AG10803 (cell line): ENCODE measurements around the gene GRB10.

Experiments
- DNase-seq: peaks from one replicate; pipeline ENCODE4 v3.0.0; 2010; ENCODE audit warnings: low read depth
- H3K4me3 ChIP-seq: 2 replicates; pipeline ENCODE4 v1.5.1; 2011; ENCODE audit warnings: mild to moderate bottlenecking, low read length, control low read depth
- TF ChIP-seq, protein P1 (sequence below): conservative IDR thresholded peaks from 2 replicates; pipeline ENCODE4 v1.5.1; 2011; ENCODE audit warnings: mild to moderate bottlenecking, low read length, control low read depth, inconsistent platforms

The GRB10 gene

DNA sequence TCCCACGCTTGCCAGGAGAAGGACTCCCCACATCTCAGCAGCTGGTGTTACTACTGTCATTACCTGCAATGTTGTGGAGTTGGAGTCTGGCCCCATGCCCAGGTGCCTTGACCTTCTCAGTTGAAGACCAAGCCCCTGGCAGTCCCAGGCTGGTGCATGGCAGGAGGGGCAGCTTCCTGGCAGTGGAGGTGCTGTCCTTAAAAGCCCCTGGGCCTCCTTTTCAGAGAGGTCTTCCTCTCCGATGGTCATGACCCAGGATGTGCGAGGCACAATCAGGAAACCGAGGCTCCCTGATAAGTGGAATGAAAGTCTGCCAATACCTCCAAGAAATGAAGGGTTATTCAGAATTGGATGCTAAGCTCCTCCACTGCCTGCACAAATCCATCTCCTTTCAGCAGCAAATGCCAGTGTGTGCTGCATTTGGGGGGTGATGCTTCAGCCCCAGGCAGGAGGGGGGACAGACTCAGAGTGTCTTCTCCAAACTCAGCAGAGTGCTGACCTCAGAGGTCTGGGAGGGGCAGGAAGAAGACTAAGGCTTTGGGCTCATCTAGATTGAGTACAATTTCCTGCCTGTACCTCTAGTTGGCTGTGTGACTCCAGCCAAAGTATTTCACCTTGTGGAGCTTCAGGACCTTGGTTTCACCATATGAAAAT is 120.5 kb downstream of the GRB10 start:
- no peak for DNase-seq
- TF ChIP-seq, protein P1, sequence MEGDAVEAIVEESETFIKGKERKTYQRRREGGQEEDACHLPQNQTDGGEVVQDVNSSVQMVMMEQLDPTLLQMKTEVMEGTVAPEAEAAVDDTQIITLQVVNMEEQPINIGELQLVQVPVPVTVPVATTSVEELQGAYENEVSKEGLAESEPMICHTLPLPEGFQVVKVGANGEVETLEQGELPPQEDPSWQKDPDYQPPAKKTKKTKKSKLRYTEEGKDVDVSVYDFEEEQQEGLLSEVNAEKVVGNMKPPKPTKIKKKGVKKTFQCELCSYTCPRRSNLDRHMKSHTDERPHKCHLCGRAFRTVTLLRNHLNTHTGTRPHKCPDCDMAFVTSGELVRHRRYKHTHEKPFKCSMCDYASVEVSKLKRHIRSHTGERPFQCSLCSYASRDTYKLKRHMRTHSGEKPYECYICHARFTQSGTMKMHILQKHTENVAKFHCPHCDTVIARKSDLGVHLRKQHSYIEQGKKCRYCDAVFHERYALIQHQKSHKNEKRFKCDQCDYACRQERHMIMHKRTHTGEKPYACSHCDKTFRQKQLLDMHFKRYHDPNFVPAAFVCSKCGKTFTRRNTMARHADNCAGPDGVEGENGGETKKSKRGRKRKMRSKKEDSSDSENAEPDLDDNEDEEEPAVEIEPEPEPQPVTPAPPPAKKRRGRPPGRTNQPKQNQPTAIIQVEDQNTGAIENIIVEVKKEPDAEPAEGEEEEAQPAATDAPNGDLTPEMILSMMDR, result no peak
- no peak overlapping the region for H3K4me3 ChIP-seq

GRCh38 chr7:50661345-50662040 is 121.2 kb downstream of the GRB10 start:
- H3K4me3 ChIP-seq, result no peak overlapping the region
- DNase-seq, result no peak
- TF ChIP-seq, protein P1, result no peak

DNA sequence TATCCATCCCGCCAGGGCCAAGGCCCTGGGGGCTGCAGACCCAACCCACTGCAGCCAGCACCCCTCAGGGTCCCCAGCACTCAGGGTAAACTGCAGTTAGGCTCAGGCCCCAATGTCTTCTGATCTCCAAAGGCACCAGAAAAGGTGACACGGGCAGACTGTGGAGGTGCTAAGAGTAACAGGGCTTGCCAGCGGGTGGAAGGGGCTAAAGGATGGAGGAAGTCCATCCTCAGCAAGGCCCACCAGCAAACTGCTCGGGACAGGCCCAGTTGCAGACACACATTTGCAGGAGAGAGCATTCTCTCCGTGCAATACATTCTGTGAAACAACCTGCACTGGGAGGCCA is 121.9 kb downstream of the GRB10 start:
- DNase-seq, result no peak
- TF ChIP-seq, protein P1, result no peak

GRCh38 chr7:50660040-50660829 is 122.5 kb downstream of the GRB10 start:
- no peak overlapping the region for H3K4me3 ChIP-seq
- DNase-seq, result no peak
- TF ChIP-seq, protein P1, result no peak

More for the DNA sequence above, 121.9 kb downstream of the GRB10 start:
- H3K4me3 ChIP-seq, result no peak overlapping the region

GRCh38 chr7:50659329-50659965 is 123.2 kb downstream of the GRB10 start:
- TF ChIP-seq, protein P1, result no peak
- DNase-seq, result no peak
- H3K4me3 ChIP-seq, result no peak overlapping the region

GRCh38 chr7:50658696-50659095 is 124.0 kb downstream of the GRB10 start:
- no peak overlapping the region for H3K4me3 ChIP-seq
- TF ChIP-seq, protein P1, result no peak
- no peak for DNase-seq
